ENCODE measurements around the gene LSS. TPM values are rescaled to one million over a fixed set of nuclear protein-coding genes. Genes with fewer than 3 reads are reported as not detected.

Gene LSS
- 38.6 TPM for polyA plus RNA-seq (ENCODE audit: insufficient read length)

GRCh38 chr21:46228345-46229051, at the start of gene LSS:
Gene LSS (minus strand): TSS chr21:46228774. CDS start chr21:46228745, 29 bp downstream.
- peak; percentile 92 for DNase-seq

GRCh38 chr21:46274797-46275390, 46.3 kb upstream of the LSS start:
- DNase-seq, result no peak

- no peak for DNase-seq
Observed at GRCh38 chr21:46273341-46273740, 44.8 kb upstream of the LSS start.

GRCh38 chr21:46269466-46269865, 40.9 kb upstream of the LSS start:
- no peak for DNase-seq

- no peak for DNase-seq
Observed at GRCh38 chr21:46268371-46268770, 39.8 kb upstream of the LSS start.

- no peak for DNase-seq
Observed at GRCh38 chr21:46266946-46267345, 38.4 kb upstream of the LSS start.

- DNase-seq, result no peak
Observed at GRCh38 chr21:46265736-46266525, 37.4 kb upstream of the LSS start.

- no peak for DNase-seq
Observed at GRCh38 chr21:46264690-46265144, 36.1 kb upstream of the LSS start.

GRCh38 chr21:46264046-46264689, 35.6 kb upstream of the LSS start:
- no peak for DNase-seq

- no peak for DNase-seq
Observed at GRCh38 chr21:46256501-46256994, 28.0 kb upstream of the LSS start.

- no peak for DNase-seq
Observed at GRCh38 chr21:46255758-46256337, 27.3 kb upstream of the LSS start.

GRCh38 chr21:46255166-46255565, 26.6 kb upstream of the LSS start:
- DNase-seq, result no peak

- no peak for DNase-seq
Observed at GRCh38 chr21:46254208-46254975, 25.8 kb upstream of the LSS start.

GRCh38 chr21:46253610-46254124, 25.1 kb upstream of the LSS start:
- no peak for DNase-seq

- DNase-seq, result no peak
Observed at GRCh38 chr21:46252840-46253239, 24.3 kb upstream of the LSS start.

GRCh38 chr21:46250146-46250725, 21.7 kb upstream of the LSS start:
- DNase-seq, result no peak

- no peak for DNase-seq
Observed at GRCh38 chr21:46248827-46249226, 20.3 kb upstream of the LSS start.

- no peak for DNase-seq
Observed at GRCh38 chr21:46248422-46248782, 19.8 kb upstream of the LSS start.

- DNase-seq, result no peak
Observed at GRCh38 chr21:46247699-46248421, 19.3 kb upstream of the LSS start.

- DNase-seq, result no peak
Observed at GRCh38 chr21:46246345-46246744, 17.8 kb upstream of the LSS start.
